HCT116 (cell line): ENCODE measurements around the gene BORCS5. TPM values are rescaled to one million over a fixed set of nuclear protein-coding genes. Genes with fewer than 3 reads are reported as not detected.

ENCODE experiments used
- ATAC-seq: fragments of 200-7000 bp; cut with Tn5 transposase; 2 replicates; pipeline ENCODE4 v1.9.1; 2020; ENCODE audit warnings: mild to moderate bottlenecking, moderate library complexity
- BruUV-seq: library from RNA; stranded (reverse); fragments of 400-500 nt; replicated peaks from 2 replicates; lab custom pipeline; 2021; lab: Mats Ljungman, UMichigan
- CTCF ChIA-PET: fragments of 300-600 bp; sonication (Branson Sonifier 250); formaldehyde crosslinking; loops from one replicate; lab custom pipeline; 2021; ENCODE audit warnings: antibody characterized with exemption; lab: Charles Lee
- POLR2A ChIA-PET: fragments of 300-600, 350-600 bp; sonication (Branson Sonifier 250); formaldehyde crosslinking; loops from one replicate; lab custom pipeline; 2021; ENCODE audit warnings: antibody characterized with exemption; lab: Charles Lee
- RAD21 ChIA-PET, 2 experiments: fragments of 300-600 bp; sonication (Branson Sonifier 250); formaldehyde crosslinking; loops; one replicate each; lab custom pipeline; 2023; ENCODE audit warnings: low total read pairs in 2 of 2; ENCODE audit not compliant: uncharacterized antibody in 2 of 2, unreplicated experiment in 2 of 2, low non-redundant PET in 1 of 2; lab: Charles Lee
- DNase-seq: peaks from one replicate; pipeline ENCODE4 v3.0.0-alpha.2; 2010; ENCODE audit warnings: low read depth, low spot score
- H2AFZ ChIP-seq: fragments of 200-600 bp; shearing (Covaris generic), sonication (generic); 2 replicates; pipeline ENCODE4 v1.6.1; 2017; ENCODE audit warnings: low read depth, mixed run types, mixed read lengths, antibody characterized with exemption, low read length; ENCODE audit not compliant: poor library complexity, severe bottlenecking
- H3K27ac ChIP-seq: 2 replicates; pipeline ENCODE4 v1.5.1; 2012; ENCODE audit warnings: low read depth, low read length
- H3K27me3 ChIP-seq: fragments of 200-600 bp; sonication (generic); 2 replicates; pipeline ENCODE4 v1.6.1; 2016; ENCODE audit warnings: mixed run types, low read length, mixed read lengths; ENCODE audit not compliant: insufficient read depth
- H3K36me3 ChIP-seq, 2 experiments: fragments of 200-500 bp in 1 of 2; fragments of 200-600 bp in 1 of 2; sonication (Bioruptor generic) in 1 of 2; sonication (generic) in 1 of 2; 2 replicates each; pipeline versions ENCODE4 v1.5.1 to v1.6.1; 2014 to 2016; ENCODE audit warnings: low read length in 2 of 2, inconsistent platforms in 1 of 2, mixed read lengths in 1 of 2, mixed run types in 1 of 2; ENCODE audit not compliant: insufficient read depth in 2 of 2, control insufficient read depth in 1 of 2
- H3K4me1 ChIP-seq, 2 experiments: fragments of 200-600 bp in 1 of 2; sonication (generic) in 1 of 2; 2 replicates each; pipeline versions ENCODE4 v1.5.1 to v1.6.1; 2012 to 2017; ENCODE audit warnings: low read length in 2 of 2, inconsistent platforms in 1 of 2, mild to moderate bottlenecking in 1 of 2, mixed read lengths in 1 of 2, mixed run types in 1 of 2, moderate library complexity in 1 of 2; ENCODE audit not compliant: insufficient read depth in 2 of 2, control insufficient read depth in 1 of 2
- H3K4me2 ChIP-seq: fragments of 200-600 bp; sonication (generic); 2 replicates; pipeline ENCODE4 v1.6.1; 2017; ENCODE audit warnings: mixed run types, low read length, mixed read lengths
- H3K4me3 ChIP-seq, 2 experiments: fragments of 200-600 bp in 1 of 2; sonication (generic) in 1 of 2; replicated peaks in 1 of 2; 2 replicates each; pipeline ENCODE4 v1.5.1; 2011 to 2016; ENCODE audit warnings: low read length in 2 of 2, control low read depth in 1 of 2, low read depth in 1 of 2, mild to moderate bottlenecking in 1 of 2, mixed read lengths in 1 of 2, mixed run types in 1 of 2
- H3K79me2 ChIP-seq: fragments of 200-600 bp; sonication (generic); 2 replicates; pipeline ENCODE4 v1.6.1; 2017; ENCODE audit warnings: mild to moderate bottlenecking, mixed run types, low read length, moderate library complexity, mixed read lengths; ENCODE audit not compliant: insufficient read depth
- H3K9ac ChIP-seq: fragments of 200-600 bp; sonication (generic); 2 replicates; pipeline ENCODE4 v1.6.1; 2016; ENCODE audit warnings: low read length, mixed read lengths
- H3K9me2 ChIP-seq: fragments of 200-600 bp; sonication (generic), shearing (Covaris generic); 2 replicates; pipeline ENCODE4 v1.6.1; 2017; ENCODE audit warnings: mixed run types, mild to moderate bottlenecking, moderate library complexity; ENCODE audit not compliant: insufficient read depth
- H3K9me3 ChIP-seq, 2 experiments: fragments of 200-500 bp in 1 of 2; fragments of 200-600 bp in 1 of 2; sonication (Bioruptor generic) in 1 of 2; sonication (generic) in 1 of 2; 2 replicates each; pipeline ENCODE4 v1.6.1; 2014 to 2017; ENCODE audit warnings: low read length in 2 of 2, mixed read lengths in 2 of 2, inconsistent platforms in 1 of 2, low read depth in 1 of 2, mild to moderate bottlenecking in 1 of 2, mixed run types in 1 of 2, moderate library complexity in 1 of 2; ENCODE audit not compliant: control insufficient read depth in 1 of 2, insufficient read depth in 1 of 2
- H4K20me1 ChIP-seq: fragments of 200-600 bp; sonication (generic), shearing (Covaris generic); 2 replicates; pipeline ENCODE4 v1.6.1; 2017; ENCODE audit warnings: mixed run types, mild to moderate bottlenecking, moderate library complexity; ENCODE audit not compliant: insufficient read depth
- ATF3 ChIP-seq: IDR thresholded peaks from 2 replicates; pipeline ENCODE4 v1.6.1; 2012
- CBX3 ChIP-seq: IDR thresholded peaks from 2 replicates; pipeline ENCODE4 v1.6.1; 2012; ENCODE audit warnings: low read depth
- CTCF ChIP-seq, 3 experiments: fragments of 200-600 bp in 1 of 3; sonication (generic) in 1 of 3; IDR thresholded peaks in 2 of 3; conservative IDR thresholded peaks in 1 of 3; 2 replicates each; pipeline ENCODE4 v1.5.1; 2012 to 2017; ENCODE audit warnings: low read depth in 2 of 3, low read length in 2 of 3, antibody characterized with exemption in 1 of 3, borderline replicate concordance in 1 of 3, control low read depth in 1 of 3, mild to moderate bottlenecking in 1 of 3, mixed read lengths in 1 of 3, mixed run types in 1 of 3, moderate library complexity in 1 of 3; ENCODE audit not compliant: insufficient read depth in 1 of 3
- EGR1 ChIP-seq: IDR thresholded peaks from 2 replicates; pipeline ENCODE4 v1.6.1; 2012; ENCODE audit warnings: low read depth
- ELF1 ChIP-seq: IDR thresholded peaks from 2 replicates; pipeline ENCODE4 v1.6.1; 2012; ENCODE audit warnings: low read depth, borderline replicate concordance
- FOSL1 ChIP-seq: IDR thresholded peaks from 2 replicates; pipeline ENCODE4 v1.6.1; 2012; ENCODE audit warnings: low read depth
- JUND ChIP-seq: IDR thresholded peaks from 2 replicates; pipeline ENCODE4 v1.6.1; 2012
- MAX ChIP-seq: IDR thresholded peaks from 2 replicates; pipeline ENCODE4 v1.6.1; 2012
- REST ChIP-seq: IDR thresholded peaks from 2 replicates; pipeline ENCODE4 v1.6.1; 2012; ENCODE audit warnings: low read depth
- SIN3A ChIP-seq: IDR thresholded peaks from 2 replicates; pipeline ENCODE4 v1.6.1; 2012; ENCODE audit warnings: low read depth
- SRF ChIP-seq: IDR thresholded peaks from 2 replicates; pipeline ENCODE4 v1.6.1; 2012; ENCODE audit warnings: low read depth
- TCF7L2 ChIP-seq: IDR thresholded peaks from 2 replicates; pipeline ENCODE4 v1.7.0; 2011; ENCODE audit warnings: borderline replicate concordance, inconsistent platforms; ENCODE audit not compliant: insufficient read depth, insufficient read length; ENCODE audit errors: extremely low read depth
- ZFX ChIP-seq: fragments of 450-650 bp; IDR thresholded peaks from 2 replicates; pipeline ENCODE4 v1.6.1; 2017
- intact Hi-C: fragments of 100-400 bp; cut with micrococcal nuclease; formaldehyde crosslinking; loops from 2 replicates; pipeline ENCODE4 v1.10.0; 2022
- total RNA-seq: library from RNA; stranded (reverse); gene quantifications from one replicate; pipeline ENCODE4 v1.2.1, GENCODE V29; 2021; ENCODE audit not compliant: unreplicated experiment

BORCS5 gene
- total RNA-seq, 1 experiment from 2014 or later = 8.7 TPM

- Histone ChIP-seq H3K9ac (no peak overlapping the region), H3K27me3 (no peaks in the 10 kb centered on the region), H2AFZ (no peak overlapping the region), H3K4me1 (0 out of 4 replicates have a peak, but pooled peaks cover 0 to 4% of the 10 kb centered on the region in 2 experiments), H3K4me3 (no peak overlapping the region), H3K9me2 (no peaks in the 10 kb centered on the region), H3K27ac (no peak overlapping the region), H3K79me2 (no peaks in the 10 kb centered on the region; the same call in 1 of the 2 replicates), H3K4me2 (no peak overlapping the region), H4K20me1 (no peaks in the 10 kb centered on the region)
- BruUV-seq = no TSS peak
- POLR2A ChIA-PET = no interaction called here
- no peak for ATAC-seq
- intact Hi-C loops = no loop called here
- CTCF ChIA-PET = no interaction called here
- no peak for TF ChIP-seq TCF7L2
- no peak for TF ChIP-seq CTCF (IDR thresholded peaks at IDR 0.05 in 2 of 3, conservative IDR thresholded peaks at IDR 0.05 in 1 of 3; ENCODE audit: borderline replicate concordance in 1 of 3, insufficient read depth in 1 of 3, low read depth in 2 of 3, low read length in 2 of 3)
- no peak for TF ChIP-seq REST
- TF ChIP-seq EGR1 = no peak
- TF ChIP-seq JUND = no peak
- no peak for TF ChIP-seq CBX3
- no peak for TF ChIP-seq MAX
- no peak for TF ChIP-seq FOSL1
- TF ChIP-seq ZFX = no peak
- no peak for TF ChIP-seq ATF3
- no peak for TF ChIP-seq SIN3A
- TF ChIP-seq ELF1 = no peak
- TF ChIP-seq SRF = no peak
- TF ChIP-seq, all 23 proteins: peak for 0
- no peak for DNase-seq
- Histone ChIP-seq H3K36me3 (no peaks in the 10 kb centered on the region), H3K9me3 (no peaks in the 10 kb centered on the region)
- RAD21 ChIA-PET = no interaction called here
Observed at GRCh38 chr12:12505544-12506495, 148.9 kb downstream of the BORCS5 start.
